Measurements from ENCODE around the gene TENM3. TPM values are rescaled to one million over a fixed set of nuclear protein-coding genes. Genes with fewer than 3 reads are reported as not detected.

Gene TENM3
- total and polyA plus RNA-seq, 2 of the 8 experiments (the other 6 are each of a cell fraction or from before 2014, with no cell fraction given) = 36.9 to 69.3 TPM

GRCh38 chr4:182788201-182788600 is 545.0 kb downstream of the TENM3 start (continued):
- TF ChIP-seq CHD7 (IDR thresholded peaks at IDR 0.05; ENCODE audit: insufficient replicate concordance, low read length) (no peak), SP4 (IDR thresholded peaks at IDR 0.05; ENCODE audit: low read length) (no peak), NRF1 (IDR thresholded peaks at IDR 0.05; ENCODE audit: low read depth, low read length) (no peak), BACH1 (IDR thresholded peaks at IDR 0.05; ENCODE audit: low read length) (no peak), CHD1 (IDR thresholded peaks at IDR 0.05; ENCODE audit: low read depth, low read length) (no peak)
